ENCODE results near the gene ARHGAP9.
"Not testable (repeated sequence)": the region's sequence is repeated elsewhere in the genome, so short reads cannot be mapped to it uniquely, and the experiment has no call there.

ARHGAP9 gene

DNA sequence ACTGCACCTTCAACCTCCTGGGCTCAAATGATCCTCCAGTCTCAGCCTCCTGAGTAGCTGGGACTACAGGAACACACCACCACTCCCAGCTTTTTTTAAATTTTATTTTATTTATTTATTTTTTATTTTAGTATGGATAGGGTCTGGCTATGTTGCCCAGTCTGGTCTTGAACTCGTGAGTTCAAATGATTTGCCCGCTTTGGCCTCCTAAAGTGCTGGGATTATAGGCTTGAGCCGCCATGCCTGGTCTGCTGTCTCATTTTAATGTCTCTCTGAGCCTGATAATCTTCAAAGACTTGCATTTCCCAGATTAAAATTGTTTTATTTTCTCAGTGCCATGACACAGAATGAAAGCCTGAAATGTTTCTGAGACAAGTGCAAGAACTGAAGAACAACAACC lies 46.3 kb downstream of the ARHGAP9 start:
- DNase-seq (ENCODE audit: low spot score in 2 of 2) (no peak), ATAC-seq (no peak)
- Mint-ChIP-seq H3K9me3 (no peaks in the 10 kb centered on the region), H3K27ac (no peak overlapping the region), H3K36me3 (peaks cover 15% of the 10 kb centered on the region), H3K4me1 (peaks cover 30% of the 10 kb centered on the region), H3K4me3 (no peak overlapping the region)

- Mint-ChIP-seq H3K4me3 (peak overlapping the region; percentile 87), H3K27ac (peak overlapping the region; percentile 99), H3K36me3 (peaks cover 18% of the 10 kb centered on the region), H3K9me3 (no peaks in the 10 kb centered on the region), H3K4me1 (peaks cover 37% of the 10 kb centered on the region)
- DNase-seq (ENCODE audit: low spot score in 2 of 2) (no peak), ATAC-seq (no peak)
Measured at GRCh38 chr12:57431654-57432188, 47.9 kb downstream of the ARHGAP9 start.

DNA sequence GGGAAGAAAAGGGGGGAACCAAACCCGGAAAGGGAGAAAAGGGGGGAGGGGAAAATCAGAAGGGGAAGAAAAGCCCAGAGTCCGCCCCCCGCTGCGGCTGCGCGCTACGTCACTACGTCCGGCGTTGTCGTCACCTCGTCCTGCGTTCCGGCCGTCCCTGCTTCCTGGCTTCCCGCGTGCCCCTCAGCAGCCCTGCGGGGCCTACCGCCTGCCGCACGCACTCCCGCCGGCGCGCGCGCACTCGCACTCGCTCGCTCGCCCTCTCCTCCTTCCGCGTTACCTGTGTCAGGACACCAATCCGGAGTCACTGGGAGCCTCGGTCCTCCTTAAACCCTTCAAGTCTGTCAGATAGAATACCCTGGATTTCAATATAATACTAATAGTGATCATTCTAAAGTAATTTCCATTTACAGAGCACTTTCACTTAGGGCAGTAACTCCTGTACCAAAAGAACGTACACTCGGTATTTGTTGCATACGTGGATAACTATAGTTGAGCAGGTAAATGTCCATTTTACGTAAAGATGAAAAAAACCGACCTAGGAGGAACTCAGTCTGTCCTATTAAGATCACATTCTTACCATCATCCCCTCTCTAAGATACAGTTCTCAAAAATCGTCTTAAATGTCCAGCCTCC lies 48.6 kb downstream of the ARHGAP9 start, which contains the start of gene R3HDM2:
TSS of gene R3HDM2 (minus strand) at position 113 of the 636 bp plus-strand sequence. CDS start 120,615 bp downstream, outside the sequence.
- Mint-ChIP-seq H3K4me1 (peaks cover 37% of the 10 kb centered on the region), H3K9me3 (no peaks in the 10 kb centered on the region), H3K36me3 (peaks cover 25% of the 10 kb centered on the region), H3K4me3 (peak within 1 kb of the TSS; percentile 87), H3K27ac (peak within 1 kb of the TSS; percentile 99)
- ATAC-seq (peak; percentile 95), DNase-seq (ENCODE audit: low spot score in 2 of 2) (peak; percentile 86 to 95)

DNA sequence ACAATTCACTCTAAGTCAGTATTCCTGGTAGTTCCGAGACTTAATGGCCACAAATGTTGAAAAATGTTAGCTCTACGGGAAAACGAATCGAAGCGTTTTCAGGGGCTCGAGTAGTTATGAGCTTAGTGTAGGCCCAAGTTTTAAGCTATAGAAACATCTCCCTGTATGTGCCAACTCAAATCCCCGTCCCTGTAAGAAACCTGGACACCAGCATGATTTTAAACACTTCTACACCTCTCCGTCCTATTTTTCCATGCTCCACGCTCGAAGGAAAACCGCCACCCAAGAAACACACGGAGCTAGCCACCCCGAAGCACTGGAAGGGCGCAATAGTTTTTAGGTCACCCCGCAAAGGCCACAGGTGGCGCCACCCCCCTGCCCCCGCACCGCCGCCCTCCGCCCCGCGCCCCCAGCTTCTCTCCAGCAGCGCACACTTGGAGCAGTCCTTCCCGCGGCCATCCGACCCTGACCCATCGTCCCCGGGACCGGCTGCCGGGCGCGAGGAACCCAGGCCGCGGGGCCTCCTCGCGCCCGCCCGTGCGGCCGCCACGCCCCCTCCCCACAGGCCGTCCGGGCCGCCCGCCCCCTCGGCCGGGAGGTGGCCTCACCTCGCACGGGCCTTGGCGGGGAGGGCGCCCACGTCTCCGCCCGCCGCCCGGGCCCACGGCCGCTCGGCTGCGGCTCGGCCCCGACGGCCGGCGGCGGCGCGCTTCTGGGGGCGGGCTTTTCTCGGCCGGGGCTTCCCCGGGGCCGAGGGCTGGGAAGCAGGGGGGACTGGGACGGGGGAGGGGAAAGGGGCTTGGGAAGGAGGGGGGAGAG lies 49.3 kb downstream of the ARHGAP9 start:
- H3K4me3 Mint-ChIP-seq = peak overlapping the region; percentile 87
- peak overlapping the region; percentile 99 for H3K27ac Mint-ChIP-seq
- peaks cover 33% of the 10 kb centered on the region for H3K4me1 Mint-ChIP-seq
- DNase-seq (ENCODE audit: low spot score in 2 of 2) (peak in 1 of 2 donors; percentile 48), ATAC-seq (peak; percentile 80)
- peaks cover 32% of the 10 kb centered on the region for H3K36me3 Mint-ChIP-seq
- no peaks in the 10 kb centered on the region for H3K9me3 Mint-ChIP-seq

DNA sequence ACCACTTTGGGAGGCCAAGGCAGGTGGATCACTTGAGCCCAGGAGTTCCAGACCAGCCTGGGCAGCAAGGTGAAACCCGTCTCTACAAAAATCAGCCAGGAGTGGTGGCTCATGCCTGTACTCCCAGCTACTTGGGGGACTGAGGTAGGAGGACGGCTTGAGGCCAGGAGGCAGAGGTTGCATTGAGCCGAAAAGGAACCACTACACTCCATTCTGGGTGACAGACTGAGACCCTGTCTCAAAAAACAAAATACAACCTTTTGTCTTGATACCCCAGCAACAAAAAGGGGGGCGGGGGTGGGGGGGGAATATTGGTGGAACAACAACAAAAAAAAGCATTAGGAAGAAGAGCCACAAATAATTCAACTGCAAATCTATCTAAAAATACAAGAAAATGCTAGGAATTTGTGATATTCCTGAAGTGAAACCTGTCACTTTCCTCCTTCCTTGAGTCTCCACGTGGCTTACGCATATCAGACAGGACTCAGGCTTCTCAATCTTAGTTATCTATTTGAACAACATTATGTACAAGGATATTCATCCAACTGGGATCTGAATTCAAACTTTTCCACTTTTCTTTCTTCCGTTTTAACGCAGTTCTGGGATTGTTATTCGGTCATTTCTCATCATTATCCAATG lies 50.1 kb downstream of the ARHGAP9 start:
- ATAC-seq (no peak), DNase-seq (ENCODE audit: low spot score in 2 of 2) (no peak)
- Mint-ChIP-seq H3K4me1 (peaks cover 29% of the 10 kb centered on the region), H3K36me3 (peaks cover 39% of the 10 kb centered on the region), H3K27ac (peak overlapping the region; percentile 99), H3K4me3 (peak overlapping the region; percentile 87), H3K9me3 (no peaks in the 10 kb centered on the region)

- no peaks in the 10 kb centered on the region for H3K9me3 Mint-ChIP-seq
- H3K4me3 Mint-ChIP-seq = peak overlapping the region; percentile 87
- ATAC-seq (no peak), DNase-seq (ENCODE audit: low spot score in 2 of 2) (no peak)
- H3K27ac Mint-ChIP-seq = peak overlapping the region; percentile 99
- H3K36me3 Mint-ChIP-seq = peaks cover 45% of the 10 kb centered on the region
- H3K4me1 Mint-ChIP-seq = peaks cover 29% of the 10 kb centered on the region
Measured at GRCh38 chr12:57428965-57429364, 50.7 kb downstream of the ARHGAP9 start.

DNA sequence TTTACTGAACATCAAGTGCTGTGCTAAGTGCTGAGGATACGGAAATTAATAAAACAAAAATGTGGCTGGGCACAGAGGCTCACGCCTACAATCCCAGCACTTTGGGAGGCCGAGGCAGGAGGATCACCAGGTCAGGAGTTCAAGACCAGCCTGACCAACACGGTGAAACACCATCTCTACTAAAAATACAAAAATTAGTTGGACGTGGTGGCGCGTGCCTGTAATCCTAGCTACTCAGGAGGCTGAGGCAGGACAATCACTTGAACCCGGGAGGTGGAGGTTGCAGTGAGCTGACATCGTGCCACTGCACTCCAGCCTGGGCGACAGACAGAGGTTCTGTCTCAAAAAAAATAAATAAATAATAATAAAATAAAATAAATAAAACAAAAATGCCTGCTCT lies 52.7 kb downstream of the ARHGAP9 start:
- not testable (repeated sequence) for H3K9me3 Mint-ChIP-seq; H3K27ac Mint-ChIP-seq; DNase-seq (ENCODE audit: low spot score in 2 of 2); H3K4me3 Mint-ChIP-seq; ATAC-seq
- Mint-ChIP-seq H3K4me1 (peaks cover 29% of the 10 kb centered on the region), H3K36me3 (peaks cover 66% of the 10 kb centered on the region)

Data from stimulated activated effector memory CD8-positive, alpha-beta T cell treated with anti-CD3 and anti-CD28 coated beads, Interleukin-12 subunit alpha, Interleukin-12 subunit beta, amount 100 ng/mL, for 72 hours (primary cell).